Natural killer cell (primary cell): ENCODE results near the gene MAST3. TPM values are rescaled to one million over a fixed set of nuclear protein-coding genes. Genes with fewer than 3 reads are reported as not detected.

Experiments
- ATAC-seq, 3 donors: fragments of 150-1000 bp in 2 of 3; fragments of 200-7000 bp in 1 of 3; cut with Tn5 transposase; 1 replicate in 1 of 3; 2 replicates in 2 of 3; pipeline ENCODE4 v1.10.0; 2021; ENCODE audit warnings: mild to moderate bottlenecking in 2 of 3, moderate library complexity in 2 of 3
- DNase-seq, 2 donors: peaks; one replicate each; pipeline versions ENCODE4 v3.0.0 to v3.0.0-alpha.2; 2013 to 2021; ENCODE audit warnings: mixed read lengths in 1 of 2
- H3K27ac ChIP-seq: one replicate; pipeline ENCODE4 v1.5.1; 2013; ENCODE audit warnings: mild to moderate bottlenecking, low read length
- H3K27me3 ChIP-seq: one replicate; pipeline ENCODE4 v1.6.1; 2013; ENCODE audit warnings: low read length; ENCODE audit not compliant: control insufficient read depth, insufficient read depth
- H3K36me3 ChIP-seq: one replicate; pipeline ENCODE4 v1.6.1; 2013; ENCODE audit warnings: low read length; ENCODE audit not compliant: control insufficient read depth, insufficient read depth
- H3K4me1 ChIP-seq: one replicate; pipeline ENCODE4 v1.6.1; 2013; ENCODE audit warnings: low read length; ENCODE audit not compliant: control insufficient read depth, insufficient read depth
- H3K4me3 ChIP-seq: one replicate; pipeline ENCODE4 v1.5.1; 2013; ENCODE audit warnings: low read length
- H3K9me3 ChIP-seq: one replicate; pipeline ENCODE4 v1.6.1; 2013; ENCODE audit warnings: low read length; ENCODE audit not compliant: control insufficient read depth, insufficient read depth
- H3K27ac Mint-ChIP-seq, 2 donors: one replicate each; pipeline ENCODE4 v1.8.0; 2022; ENCODE audit warnings: mild to moderate bottlenecking in 2 of 2, mixed read lengths in 2 of 2, moderate library complexity in 1 of 2
- H3K27me3 Mint-ChIP-seq, 2 donors: one replicate each; pipeline ENCODE4 v1.8.0; 2022; ENCODE audit warnings: low read depth in 2 of 2, mixed read lengths in 2 of 2
- H3K36me3 Mint-ChIP-seq: one replicate; pipeline ENCODE4 v1.8.0; 2022; ENCODE audit warnings: mixed read lengths
- H3K4me1 Mint-ChIP-seq, 2 donors: one replicate each; pipeline ENCODE4 v1.8.0; 2022; ENCODE audit warnings: mixed read lengths in 2 of 2
- H3K4me3 Mint-ChIP-seq: one replicate; pipeline ENCODE4 v1.8.0; 2022; ENCODE audit warnings: mild to moderate bottlenecking, moderate library complexity, mixed read lengths
- H3K9me3 Mint-ChIP-seq, 2 donors: one replicate each; pipeline ENCODE4 v1.8.0; 2022; ENCODE audit warnings: mixed read lengths in 2 of 2
- WGBS: methylation state at CpG from one replicate; pipeline ENCODE4 v1.1.7; 2013; ENCODE audit warnings: missing lambda C conversion rate; ENCODE audit not compliant: insufficient coverage; 5-methylcytosine and 5-hydroxymethylcytosine counted together
- intact Hi-C: fragments of 100-400 bp; cut with micrococcal nuclease; formaldehyde crosslinking; loops from one replicate; pipeline ENCODE4 v1.14.2; 2022
- total RNA-seq, 4 donors: library from RNA; stranded (reverse); fragments of 120-200 nt in 1 of 4; gene quantifications; one replicate each; pipeline versions ENCODE4 v1.2.3 to v1.2.4, GENCODE V29; 2013 to 2022
- TF ChIP-seq, protein P1 (sequence below): fragments of 200-600 bp; IDR thresholded peaks from one replicate; pipeline ENCODE4 v1.8.0; 2022; ENCODE audit warnings: antibody characterized with exemption

Gene MAST3
- total RNA-seq, 3 donors from 2014 or later (not counting 1 experiment from before 2014, with no cell fraction given): 84.5 to 101 (median 101) TPM

DNA sequence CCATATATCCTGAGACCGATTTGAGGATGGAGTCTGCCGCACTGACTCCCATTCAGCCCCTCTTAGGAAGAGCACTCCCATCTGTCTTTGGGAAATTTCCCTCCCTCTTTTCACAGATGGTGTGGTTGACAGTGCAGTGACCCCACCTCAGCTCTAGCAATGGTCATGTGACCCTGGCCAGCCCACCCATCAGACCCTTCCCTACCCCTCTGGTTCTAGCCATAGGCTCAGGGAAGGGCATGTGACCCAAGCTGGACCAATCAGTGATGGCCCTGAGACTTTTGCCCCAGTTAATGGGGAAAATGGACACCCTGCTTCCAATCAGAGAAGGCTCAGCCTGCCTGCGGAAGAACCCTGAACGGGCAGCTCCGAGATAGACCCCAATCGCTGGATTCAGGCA is 37.1 kb upstream of the MAST3 start:
- H3K4me1 Mint-ChIP-seq: peaks cover 9 to 11% of the 10 kb centered on the region in 2 donors
- ATAC-seq (no peak), DNase-seq (no peak)
- H3K36me3 Mint-ChIP-seq: no peaks in the 10 kb centered on the region
- intact Hi-C loops: no loop called here
- H3K4me3 Mint-ChIP-seq: no peak overlapping the region
- Histone ChIP-seq H3K4me3 (no peak overlapping the region), H3K27me3 (no peaks in the 10 kb centered on the region), H3K9me3 (no peaks in the 10 kb centered on the region), H3K4me1 (peaks cover 12% of the 10 kb centered on the region), H3K27ac (no peak overlapping the region), H3K36me3 (peaks cover 38% of the 10 kb centered on the region)
- TF ChIP-seq, protein P1, sequence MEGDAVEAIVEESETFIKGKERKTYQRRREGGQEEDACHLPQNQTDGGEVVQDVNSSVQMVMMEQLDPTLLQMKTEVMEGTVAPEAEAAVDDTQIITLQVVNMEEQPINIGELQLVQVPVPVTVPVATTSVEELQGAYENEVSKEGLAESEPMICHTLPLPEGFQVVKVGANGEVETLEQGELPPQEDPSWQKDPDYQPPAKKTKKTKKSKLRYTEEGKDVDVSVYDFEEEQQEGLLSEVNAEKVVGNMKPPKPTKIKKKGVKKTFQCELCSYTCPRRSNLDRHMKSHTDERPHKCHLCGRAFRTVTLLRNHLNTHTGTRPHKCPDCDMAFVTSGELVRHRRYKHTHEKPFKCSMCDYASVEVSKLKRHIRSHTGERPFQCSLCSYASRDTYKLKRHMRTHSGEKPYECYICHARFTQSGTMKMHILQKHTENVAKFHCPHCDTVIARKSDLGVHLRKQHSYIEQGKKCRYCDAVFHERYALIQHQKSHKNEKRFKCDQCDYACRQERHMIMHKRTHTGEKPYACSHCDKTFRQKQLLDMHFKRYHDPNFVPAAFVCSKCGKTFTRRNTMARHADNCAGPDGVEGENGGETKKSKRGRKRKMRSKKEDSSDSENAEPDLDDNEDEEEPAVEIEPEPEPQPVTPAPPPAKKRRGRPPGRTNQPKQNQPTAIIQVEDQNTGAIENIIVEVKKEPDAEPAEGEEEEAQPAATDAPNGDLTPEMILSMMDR: no peak
- no peaks in the 10 kb centered on the region for H3K9me3 Mint-ChIP-seq
- H3K27me3 Mint-ChIP-seq: no peaks in the 10 kb centered on the region
- no peak overlapping the region for H3K27ac Mint-ChIP-seq
- 97% methylated on average over 6 of the region's 6 CpGs for WGBS

DNA sequence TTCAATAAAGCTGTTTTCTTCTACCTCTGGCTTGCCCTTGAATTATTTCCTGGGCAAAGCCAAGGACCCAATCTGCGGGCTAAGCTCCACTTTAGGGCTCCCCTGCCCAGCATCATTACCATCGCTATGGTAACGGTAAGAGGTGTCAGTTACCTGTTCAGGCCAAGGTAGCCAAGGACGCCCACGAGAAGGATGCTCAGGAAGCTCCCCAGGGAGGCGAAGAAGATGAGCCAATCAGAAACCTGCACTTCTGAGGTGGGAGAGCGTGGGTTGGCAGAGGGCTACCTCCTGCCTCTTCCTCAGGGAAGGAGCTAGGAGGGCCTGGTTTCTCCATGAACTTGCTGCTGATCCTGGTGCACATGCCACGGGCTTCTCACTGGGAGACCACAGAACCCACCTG is 35.5 kb upstream of the MAST3 start:
- Histone ChIP-seq H3K4me3 (no peak overlapping the region), H3K4me1 (peaks cover 12% of the 10 kb centered on the region), H3K27ac (no peak overlapping the region), H3K36me3 (peaks cover 41% of the 10 kb centered on the region), H3K9me3 (no peaks in the 10 kb centered on the region), H3K27me3 (no peaks in the 10 kb centered on the region)
- H3K27me3 Mint-ChIP-seq: no peaks in the 10 kb centered on the region
- intact Hi-C loops: no loop called here
- H3K4me3 Mint-ChIP-seq: no peak overlapping the region
- H3K9me3 Mint-ChIP-seq: no peaks in the 10 kb centered on the region
- peaks cover 9 to 11% of the 10 kb centered on the region in 2 donors for H3K4me1 Mint-ChIP-seq
- TF ChIP-seq, protein P1: no peak
- ATAC-seq (no peak), DNase-seq (no peak)
- H3K27ac Mint-ChIP-seq: no peak overlapping the region
- no peaks in the 10 kb centered on the region for H3K36me3 Mint-ChIP-seq
- WGBS: 92% methylated on average over 8 of the region's 8 CpGs

DNA sequence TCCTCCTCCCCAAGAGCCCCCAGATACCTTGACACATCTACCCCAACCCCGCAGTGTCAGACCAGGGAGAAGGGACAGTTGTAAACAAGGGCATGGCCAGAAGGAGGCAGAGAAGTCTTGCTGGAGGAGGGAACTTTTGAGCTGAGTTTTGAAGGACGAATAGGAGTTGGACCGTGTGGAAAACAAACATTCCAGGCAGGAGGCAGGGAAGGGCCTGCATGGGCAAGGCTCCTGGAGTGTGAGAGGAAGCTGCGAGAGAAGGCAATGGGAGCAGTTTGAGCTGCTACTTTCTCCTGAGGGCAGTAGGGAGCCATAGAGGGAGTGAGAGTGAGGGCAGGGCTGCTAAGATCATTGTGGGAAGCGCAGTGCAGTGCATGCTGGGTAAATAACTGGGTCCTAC is 34.1 kb upstream of the MAST3 start:
- no peak overlapping the region for H3K4me3 Mint-ChIP-seq

DNA sequence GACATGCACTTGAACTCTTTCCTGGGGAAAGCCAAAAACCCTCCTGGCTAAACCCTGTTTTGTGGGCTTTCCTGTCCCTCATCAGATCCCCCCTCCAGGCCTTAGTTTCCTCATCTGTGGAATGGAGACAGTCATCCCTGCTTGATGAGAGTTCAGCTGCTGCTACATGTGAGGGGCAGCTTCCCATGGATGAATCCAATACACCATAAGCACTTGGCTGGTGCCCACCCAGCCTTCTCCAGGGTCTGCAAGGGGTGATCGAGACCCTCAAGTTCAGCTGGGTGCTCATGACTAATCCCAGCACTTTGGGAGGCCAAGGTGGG is 32.4 kb upstream of the MAST3 start:
- intact Hi-C loops: no loop called here
- Histone ChIP-seq H3K4me1 (no peaks in the 10 kb centered on the region), H3K27ac (no peak overlapping the region), H3K9me3 (no peaks in the 10 kb centered on the region), H3K27me3 (no peaks in the 10 kb centered on the region), H3K4me3 (no peak overlapping the region), H3K36me3 (peaks cover 37% of the 10 kb centered on the region)
- no peak for DNase-seq
- H3K4me3 Mint-ChIP-seq: no peak overlapping the region
- no peak overlapping the region for H3K27ac Mint-ChIP-seq
- 100% methylated on average over 1 of the region's 1 CpG for WGBS
- no peaks in the 10 kb centered on the region for H3K27me3 Mint-ChIP-seq
- no peaks in the 10 kb centered on the region for H3K36me3 Mint-ChIP-seq
- no peak for ATAC-seq
- H3K9me3 Mint-ChIP-seq: no peaks in the 10 kb centered on the region
- H3K4me1 Mint-ChIP-seq: no peaks in the 10 kb centered on the region
- TF ChIP-seq, protein P1: no peak

More for the DNA sequence above, 34.1 kb upstream of the MAST3 start:
- H3K36me3 ChIP-seq: peaks cover 41% of the 10 kb centered on the region
- intact Hi-C loops: no loop called here
- H3K9me3 ChIP-seq: no peaks in the 10 kb centered on the region
- peak in 1 of 2 donors; percentile 62 for DNase-seq
- H3K36me3 Mint-ChIP-seq: no peaks in the 10 kb centered on the region
- H3K4me1 Mint-ChIP-seq: peaks cover 3% of the 10 kb centered on the region in 2 donors
- no peak overlapping the region for H3K4me3 ChIP-seq
- WGBS: 91% methylated on average over 5 of the region's 5 CpGs
- no peak overlapping the region for H3K27ac ChIP-seq
- H3K27ac Mint-ChIP-seq: peak overlapping the region in 1 of 2 donors; percentile 17
- no peaks in the 10 kb centered on the region for H3K27me3 Mint-ChIP-seq
- peaks cover 4% of the 10 kb centered on the region for H3K4me1 ChIP-seq
- H3K9me3 Mint-ChIP-seq: no peaks in the 10 kb centered on the region
- H3K27me3 ChIP-seq: no peaks in the 10 kb centered on the region
- TF ChIP-seq, protein P1: no peak
- peak in 1 of 3 donors; percentile 38 for ATAC-seq
